Neural cell (in vitro differentiated cells): ENCODE results near the gene CDHR4. TPM values are rescaled to one million over a fixed set of nuclear protein-coding genes. Genes with fewer than 3 reads are reported as not detected.

Source experiments
- H2AFZ ChIP-seq: fragments of 200-600, 300-800 bp; sonication (generic), shearing (Covaris generic); 2 replicates; pipeline ENCODE4 v1.6.0; 2014; ENCODE audit warnings: low read depth, mild to moderate bottlenecking, antibody characterized with exemption, low read length, moderate library complexity
- H3F3A ChIP-seq: fragments of 200-600 bp; shearing (Covaris generic); 2 replicates; pipeline ENCODE4 v1.6.1; 2016; ENCODE audit warnings: mild to moderate bottlenecking, moderate library complexity, mixed read lengths, antibody characterized with exemption, low read length; ENCODE audit not compliant: insufficient read depth, poor library complexity, severe bottlenecking
- H3K27ac ChIP-seq: fragments of 200-600, 300-800 bp; sonication (generic), shearing (Covaris generic); 2 replicates; pipeline ENCODE4 v1.5.1; 2014; ENCODE audit warnings: mild to moderate bottlenecking, low read length, moderate library complexity
- H3K27me3 ChIP-seq: fragments of 300-800, 200-600 bp; sonication (generic), shearing (Covaris generic); 2 replicates; pipeline ENCODE4 v1.6.0; 2014; ENCODE audit warnings: mild to moderate bottlenecking, low read depth, low read length, moderate library complexity; ENCODE audit not compliant: insufficient read depth
- H3K36me3 ChIP-seq: fragments of 300-800, 200-600 bp; sonication (generic), shearing (Covaris generic); 2 replicates; pipeline ENCODE4 v1.5.1; 2014; ENCODE audit warnings: mild to moderate bottlenecking, antibody characterized with exemption, low read length, moderate library complexity; ENCODE audit not compliant: insufficient read depth
- H3K4me2 ChIP-seq: fragments of 300-800, 200-600 bp; sonication (generic), shearing (Covaris generic); 2 replicates; pipeline ENCODE4 v1.6.0; 2014; ENCODE audit warnings: mild to moderate bottlenecking, low read length
- H3K4me3 ChIP-seq: fragments of 300-800, 200-600 bp; sonication (generic), shearing (Covaris generic); 2 replicates; pipeline ENCODE4 v1.5.1; 2014; ENCODE audit warnings: mild to moderate bottlenecking, low read length, moderate library complexity
- H3K79me2 ChIP-seq: fragments of 200-600 bp; shearing (Covaris generic); replicated peaks from 2 replicates; pipeline ENCODE4 v1.6.0; 2014; ENCODE audit warnings: mild to moderate bottlenecking, low read length, moderate library complexity; ENCODE audit not compliant: insufficient read depth
- H3K9ac ChIP-seq: fragments of 300-800, 200-600 bp; sonication (generic), shearing (Covaris generic); 2 replicates; pipeline ENCODE4 v1.6.1; 2016; ENCODE audit warnings: mild to moderate bottlenecking, low read length, mixed read lengths
- H3K9me2 ChIP-seq: fragments of 200-600 bp; shearing (Covaris generic); 2 replicates; pipeline ENCODE4 v1.6.1; 2016; ENCODE audit warnings: mild to moderate bottlenecking, low read length, mixed read lengths; ENCODE audit not compliant: insufficient read depth
- H3K9me3 ChIP-seq: fragments of 200-600, 300-800 bp; sonication (generic), shearing (Covaris generic); 2 replicates; pipeline ENCODE4 v1.6.1; 2016; ENCODE audit warnings: mild to moderate bottlenecking, mixed run types, low read length, moderate library complexity, mixed read lengths
- H4K20me1 ChIP-seq: fragments of 200-600 bp; shearing (Covaris generic); 2 replicates; pipeline ENCODE4 v1.6.1; 2016; ENCODE audit warnings: mild to moderate bottlenecking, mixed run types; ENCODE audit not compliant: insufficient read depth
- EP300 ChIP-seq: fragments of 450-650 bp; conservative IDR thresholded peaks from 2 replicates; pipeline ENCODE4 v1.6.1; 2014; ENCODE audit warnings: antibody characterized with exemption, mild to moderate bottlenecking, moderate library complexity; ENCODE audit not compliant: poor library complexity, severe bottlenecking
- EZH2 ChIP-seq: fragments of 200-600, 300-800 bp; shearing (Covaris generic), sonication (generic); IDR thresholded peaks from 2 replicates; pipeline ENCODE4 v1.6.1; 2014; ENCODE audit warnings: antibody characterized with exemption, low read length, borderline replicate concordance, mild to moderate bottlenecking; ENCODE audit not compliant: insufficient read depth, poor library complexity, severe bottlenecking
- MXI1 ChIP-seq: fragments of 450-650 bp; conservative IDR thresholded peaks from 2 replicates; pipeline ENCODE4 v1.6.1; 2014; ENCODE audit warnings: antibody characterized with exemption, mild to moderate bottlenecking; ENCODE audit not compliant: poor library complexity, severe bottlenecking
- POLR2AphosphoS5 ChIP-seq: IDR thresholded peaks from 2 replicates; pipeline ENCODE4 v1.6.1; 2012
- RAD21 ChIP-seq: fragments of 450-650 bp; conservative IDR thresholded peaks from 2 replicates; pipeline ENCODE4 v1.6.1; 2014; ENCODE audit warnings: antibody characterized with exemption, mild to moderate bottlenecking, moderate library complexity
- SMC3 ChIP-seq: fragments of 450-650 bp; conservative IDR thresholded peaks from 2 replicates; pipeline ENCODE4 v1.6.1; 2014; ENCODE audit warnings: antibody characterized with exemption, mild to moderate bottlenecking, moderate library complexity; ENCODE audit not compliant: poor library complexity
- TAF1 ChIP-seq: IDR thresholded peaks from 2 replicates; pipeline ENCODE4 v1.6.1; 2012; ENCODE audit warnings: low read depth
- polyA plus RNA-seq: library from polyadenylated mRNA; depleted of rRNA; stranded (reverse); fragments of >200 nt; gene quantifications from 2 replicates; pipeline ENCODE4 v1.2.3, GENCODE V29; 2014
- TF ChIP-seq, protein P1 (sequence below): IDR thresholded peaks from 2 replicates; pipeline ENCODE4 v1.6.1; 2012; ENCODE audit warnings: borderline replicate concordance
- TF ChIP-seq, protein P2 (sequence below): fragments of 450-650 bp; IDR thresholded peaks from 2 replicates; pipeline ENCODE4 v1.5.1; 2014; ENCODE audit warnings: antibody characterized with exemption, mild to moderate bottlenecking, moderate library complexity; ENCODE audit not compliant: poor library complexity, severe bottlenecking

Gene CDHR4
- polyA plus RNA-seq, 1 donor from 2014 or later, result not detected

DNA sequence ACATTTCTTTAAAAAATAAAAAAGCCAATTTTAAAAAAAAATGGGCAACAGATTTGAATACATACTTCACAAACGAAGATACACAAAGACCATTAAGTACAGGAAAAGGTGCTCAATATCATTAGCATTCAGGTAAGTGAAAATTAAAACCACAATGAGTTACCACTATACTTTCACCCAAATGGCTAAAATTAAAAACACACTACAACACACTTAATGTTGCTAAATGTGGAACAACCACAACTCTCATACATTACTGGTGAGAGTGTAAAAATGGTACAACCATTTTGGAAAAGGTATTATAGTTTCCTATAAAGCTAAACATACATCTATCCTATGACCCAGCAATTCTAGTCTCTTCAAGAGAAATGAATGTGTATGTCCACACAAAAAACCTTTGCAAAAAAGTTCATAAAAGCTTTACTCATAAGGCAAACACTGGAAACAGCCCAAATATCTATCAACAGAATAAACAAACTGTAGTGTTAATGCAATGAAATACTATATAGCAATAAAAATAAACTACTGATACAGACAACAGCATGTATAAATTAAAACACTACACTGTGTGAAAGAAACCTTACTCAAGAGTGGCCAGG, 28.2 kb downstream of the CDHR4 start:
- H3F3A ChIP-seq, result no peaks in the 10 kb centered on the region
- H3K79me2 ChIP-seq, result peaks cover 76% of the 10 kb centered on the region
- peaks cover 8% of the 10 kb centered on the region for H4K20me1 ChIP-seq
- H3K27ac ChIP-seq, result no peak overlapping the region
- H2AFZ ChIP-seq, result no peak overlapping the region
- H3K4me3 ChIP-seq, result no peak overlapping the region
- no peaks in the 10 kb centered on the region for H3K9me3 ChIP-seq
- no peaks in the 10 kb centered on the region for H3K27me3 ChIP-seq
- no peaks in the 10 kb centered on the region for H3K36me3 ChIP-seq
- TF ChIP-seq EP300, result no peak
- no peak for TF ChIP-seq POLR2AphosphoS5
- TF ChIP-seq, protein P1, sequence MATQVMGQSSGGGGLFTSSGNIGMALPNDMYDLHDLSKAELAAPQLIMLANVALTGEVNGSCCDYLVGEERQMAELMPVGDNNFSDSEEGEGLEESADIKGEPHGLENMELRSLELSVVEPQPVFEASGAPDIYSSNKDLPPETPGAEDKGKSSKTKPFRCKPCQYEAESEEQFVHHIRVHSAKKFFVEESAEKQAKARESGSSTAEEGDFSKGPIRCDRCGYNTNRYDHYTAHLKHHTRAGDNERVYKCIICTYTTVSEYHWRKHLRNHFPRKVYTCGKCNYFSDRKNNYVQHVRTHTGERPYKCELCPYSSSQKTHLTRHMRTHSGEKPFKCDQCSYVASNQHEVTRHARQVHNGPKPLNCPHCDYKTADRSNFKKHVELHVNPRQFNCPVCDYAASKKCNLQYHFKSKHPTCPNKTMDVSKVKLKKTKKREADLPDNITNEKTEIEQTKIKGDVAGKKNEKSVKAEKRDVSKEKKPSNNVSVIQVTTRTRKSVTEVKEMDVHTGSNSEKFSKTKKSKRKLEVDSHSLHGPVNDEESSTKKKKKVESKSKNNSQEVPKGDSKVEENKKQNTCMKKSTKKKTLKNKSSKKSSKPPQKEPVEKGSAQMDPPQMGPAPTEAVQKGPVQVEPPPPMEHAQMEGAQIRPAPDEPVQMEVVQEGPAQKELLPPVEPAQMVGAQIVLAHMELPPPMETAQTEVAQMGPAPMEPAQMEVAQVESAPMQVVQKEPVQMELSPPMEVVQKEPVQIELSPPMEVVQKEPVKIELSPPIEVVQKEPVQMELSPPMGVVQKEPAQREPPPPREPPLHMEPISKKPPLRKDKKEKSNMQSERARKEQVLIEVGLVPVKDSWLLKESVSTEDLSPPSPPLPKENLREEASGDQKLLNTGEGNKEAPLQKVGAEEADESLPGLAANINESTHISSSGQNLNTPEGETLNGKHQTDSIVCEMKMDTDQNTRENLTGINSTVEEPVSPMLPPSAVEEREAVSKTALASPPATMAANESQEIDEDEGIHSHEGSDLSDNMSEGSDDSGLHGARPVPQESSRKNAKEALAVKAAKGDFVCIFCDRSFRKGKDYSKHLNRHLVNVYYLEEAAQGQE, result no peak
- no peak for TF ChIP-seq SMC3
- TF ChIP-seq MXI1, result no peak
- no peak for TF ChIP-seq RAD21
- TF ChIP-seq, protein P2, sequence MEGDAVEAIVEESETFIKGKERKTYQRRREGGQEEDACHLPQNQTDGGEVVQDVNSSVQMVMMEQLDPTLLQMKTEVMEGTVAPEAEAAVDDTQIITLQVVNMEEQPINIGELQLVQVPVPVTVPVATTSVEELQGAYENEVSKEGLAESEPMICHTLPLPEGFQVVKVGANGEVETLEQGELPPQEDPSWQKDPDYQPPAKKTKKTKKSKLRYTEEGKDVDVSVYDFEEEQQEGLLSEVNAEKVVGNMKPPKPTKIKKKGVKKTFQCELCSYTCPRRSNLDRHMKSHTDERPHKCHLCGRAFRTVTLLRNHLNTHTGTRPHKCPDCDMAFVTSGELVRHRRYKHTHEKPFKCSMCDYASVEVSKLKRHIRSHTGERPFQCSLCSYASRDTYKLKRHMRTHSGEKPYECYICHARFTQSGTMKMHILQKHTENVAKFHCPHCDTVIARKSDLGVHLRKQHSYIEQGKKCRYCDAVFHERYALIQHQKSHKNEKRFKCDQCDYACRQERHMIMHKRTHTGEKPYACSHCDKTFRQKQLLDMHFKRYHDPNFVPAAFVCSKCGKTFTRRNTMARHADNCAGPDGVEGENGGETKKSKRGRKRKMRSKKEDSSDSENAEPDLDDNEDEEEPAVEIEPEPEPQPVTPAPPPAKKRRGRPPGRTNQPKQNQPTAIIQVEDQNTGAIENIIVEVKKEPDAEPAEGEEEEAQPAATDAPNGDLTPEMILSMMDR, result no peak
- no peak for TF ChIP-seq TAF1
- TF ChIP-seq EZH2, result no peak
- no peaks in the 10 kb centered on the region for H3K9me2 ChIP-seq
- H3K9ac ChIP-seq, result no peak overlapping the region
- H3K4me2 ChIP-seq, result no peak overlapping the region

DNA sequence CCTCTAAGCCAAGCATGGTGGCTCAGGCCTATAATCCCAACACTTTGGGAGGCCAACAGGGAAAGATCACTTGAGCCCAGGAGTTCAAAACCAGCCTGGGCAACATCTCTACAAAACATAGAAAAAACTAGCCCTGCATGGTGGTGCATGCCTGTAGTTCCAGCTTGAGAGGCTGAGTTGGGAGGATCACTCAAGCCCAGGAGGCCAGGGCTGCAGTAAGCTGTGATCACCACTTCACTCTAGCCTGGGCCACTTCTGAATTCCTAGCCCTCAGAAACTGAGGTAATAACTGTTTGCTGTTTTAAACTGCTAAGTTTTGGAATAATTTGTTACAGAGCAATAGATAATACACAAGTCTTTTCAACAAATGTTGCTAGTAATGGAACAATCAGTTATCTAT, 29.7 kb downstream of the CDHR4 start:
- no peak overlapping the region for H2AFZ ChIP-seq
- no peak overlapping the region for H3K9ac ChIP-seq
- H3K79me2 ChIP-seq, result peaks cover 73% of the 10 kb centered on the region
- no peaks in the 10 kb centered on the region for H3F3A ChIP-seq
- TF ChIP-seq, protein P2, result no peak
- TF ChIP-seq RAD21, result no peak
- no peak for TF ChIP-seq SMC3
- no peak for TF ChIP-seq EP300
- TF ChIP-seq, protein P1, result no peak
- no peak for TF ChIP-seq POLR2AphosphoS5
- TF ChIP-seq MXI1, result no peak
- TF ChIP-seq TAF1, result no peak
- no peak for TF ChIP-seq EZH2
- H3K4me2 ChIP-seq, result no peak overlapping the region
- H3K9me2 ChIP-seq, result no peaks in the 10 kb centered on the region
- no peaks in the 10 kb centered on the region for H3K36me3 ChIP-seq
- no peaks in the 10 kb centered on the region for H3K9me3 ChIP-seq
- no peaks in the 10 kb centered on the region for H3K27me3 ChIP-seq
- no peak overlapping the region for H3K4me3 ChIP-seq
- no peak overlapping the region for H3K27ac ChIP-seq
- H4K20me1 ChIP-seq, result peaks cover 5% of the 10 kb centered on the region
